B cell (primary cell): ENCODE measurements around the gene SLC29A4.

Source experiments
- EZH2 ChIP-seq: IDR thresholded peaks from 2 replicates; pipeline ENCODE4 v1.6.1; 2012; ENCODE audit warnings: borderline replicate concordance, low read depth, mild to moderate bottlenecking, moderate library complexity, low read length; ENCODE audit not compliant: insufficient read depth, poor library complexity, severe bottlenecking
- TF ChIP-seq, protein P1 (sequence below): fragments of 200-600 bp; IDR thresholded peaks from one replicate; pipeline ENCODE4 v1.8.0; 2022; ENCODE audit warnings: antibody characterized with exemption, mild to moderate bottlenecking

- TF ChIP-seq, protein P1, sequence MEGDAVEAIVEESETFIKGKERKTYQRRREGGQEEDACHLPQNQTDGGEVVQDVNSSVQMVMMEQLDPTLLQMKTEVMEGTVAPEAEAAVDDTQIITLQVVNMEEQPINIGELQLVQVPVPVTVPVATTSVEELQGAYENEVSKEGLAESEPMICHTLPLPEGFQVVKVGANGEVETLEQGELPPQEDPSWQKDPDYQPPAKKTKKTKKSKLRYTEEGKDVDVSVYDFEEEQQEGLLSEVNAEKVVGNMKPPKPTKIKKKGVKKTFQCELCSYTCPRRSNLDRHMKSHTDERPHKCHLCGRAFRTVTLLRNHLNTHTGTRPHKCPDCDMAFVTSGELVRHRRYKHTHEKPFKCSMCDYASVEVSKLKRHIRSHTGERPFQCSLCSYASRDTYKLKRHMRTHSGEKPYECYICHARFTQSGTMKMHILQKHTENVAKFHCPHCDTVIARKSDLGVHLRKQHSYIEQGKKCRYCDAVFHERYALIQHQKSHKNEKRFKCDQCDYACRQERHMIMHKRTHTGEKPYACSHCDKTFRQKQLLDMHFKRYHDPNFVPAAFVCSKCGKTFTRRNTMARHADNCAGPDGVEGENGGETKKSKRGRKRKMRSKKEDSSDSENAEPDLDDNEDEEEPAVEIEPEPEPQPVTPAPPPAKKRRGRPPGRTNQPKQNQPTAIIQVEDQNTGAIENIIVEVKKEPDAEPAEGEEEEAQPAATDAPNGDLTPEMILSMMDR: no peak
- no peak for TF ChIP-seq EZH2
These were observed 19.8 kb downstream of the SLC29A4 start for GRCh38 chr7:5302577-5302976.
